ENCODE results near the gene TMEM17. TPM values are rescaled to one million over a fixed set of nuclear protein-coding genes. Genes with fewer than 3 reads are reported as not detected.

Gene TMEM17
- total RNA-seq, 1 donor from 2014 or later: 1.4 TPM

DNA sequence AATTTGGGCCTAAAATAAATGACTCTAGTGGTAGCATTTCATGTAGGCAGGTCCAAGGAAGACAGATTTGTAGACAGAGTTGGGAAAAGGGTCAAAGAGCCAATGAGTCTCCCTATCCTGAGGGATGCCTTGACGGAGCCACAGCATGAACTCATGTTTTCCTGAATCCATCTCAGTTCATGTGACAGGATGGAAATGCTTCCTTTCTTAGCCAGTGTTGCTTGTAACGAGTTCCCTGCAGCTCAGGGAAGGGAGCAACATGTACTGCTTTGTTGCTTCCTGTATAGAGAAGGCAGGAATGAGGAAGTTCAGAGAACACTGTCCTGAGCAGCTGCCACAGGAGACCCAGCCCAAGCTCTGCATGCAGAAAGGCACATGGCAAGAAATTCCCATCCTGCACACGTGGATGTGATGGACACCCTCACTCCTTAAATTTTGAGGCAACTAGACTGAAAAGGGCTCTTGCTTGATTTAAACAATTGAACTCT is 27.9 kb downstream of the TMEM17 start:
- no peak for DNase-seq (ENCODE audit: low spot score)
- intact Hi-C loops (cut with DNase I): no loop called here

DNA sequence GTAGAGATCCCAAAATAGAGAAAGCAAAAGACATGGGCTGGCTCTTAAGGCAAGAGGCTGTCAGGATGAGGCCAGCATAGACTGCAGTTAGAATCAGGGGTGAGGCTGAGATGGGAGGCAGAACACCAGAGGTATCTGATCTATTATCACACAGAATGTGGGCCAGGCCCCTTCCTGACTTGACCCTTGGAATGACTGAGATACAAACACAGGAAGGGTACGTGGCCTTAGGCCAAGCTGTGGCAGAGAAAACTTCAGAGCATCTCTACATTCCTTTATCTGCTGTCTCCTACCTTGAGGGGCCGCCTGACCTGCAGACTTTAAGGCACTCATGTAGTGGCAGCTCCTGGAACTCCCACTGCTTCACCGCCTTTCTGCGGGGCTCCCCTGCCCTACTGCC is 28.4 kb downstream of the TMEM17 start:
- intact Hi-C loops (cut with DNase I): no loop called here

DNA sequence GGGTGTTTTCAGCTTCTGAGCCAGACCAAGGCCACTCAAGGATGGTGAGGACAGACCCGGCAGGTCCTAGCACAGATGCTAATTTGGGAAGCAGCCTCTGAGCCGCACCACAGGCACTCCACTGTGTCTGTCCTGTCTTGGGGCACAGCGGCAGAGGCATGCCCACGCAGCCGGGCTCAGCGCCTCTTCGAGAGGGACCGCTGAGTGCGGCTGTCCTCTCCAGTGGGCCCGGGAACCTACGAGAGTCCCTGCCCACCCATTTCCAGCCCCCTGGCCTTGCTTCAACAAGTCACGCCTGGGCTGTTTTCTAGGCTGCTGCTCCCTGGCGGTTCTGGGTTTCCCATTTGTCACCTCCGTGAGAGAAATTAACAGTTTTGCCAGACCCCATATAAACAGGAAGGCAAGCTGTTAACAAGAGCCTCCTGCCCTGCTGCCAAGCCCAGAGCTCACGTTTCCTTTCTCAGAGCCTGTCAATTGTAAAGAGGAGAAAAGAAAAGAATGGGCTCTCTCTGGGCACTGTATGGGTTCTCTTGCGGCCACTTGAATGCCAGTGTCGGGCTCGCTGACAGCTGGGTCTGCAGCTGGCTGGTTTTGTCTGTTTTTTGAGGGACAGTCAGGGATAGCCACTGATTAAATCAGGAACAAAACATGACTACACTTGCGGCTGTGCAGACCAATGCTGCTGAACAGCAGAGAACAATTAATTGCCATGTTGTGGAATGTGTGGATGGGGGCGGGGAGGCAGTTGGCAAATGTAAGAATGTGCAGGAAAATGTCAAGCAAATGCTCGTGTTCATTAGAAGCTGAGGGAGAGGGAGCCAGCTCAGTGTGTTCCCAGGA is 30.6 kb downstream of the TMEM17 start:
- intact Hi-C loops (cut with DNase I): no loop called here
- DNase-seq (ENCODE audit: low spot score): no peak

More for the DNA sequence above, 28.4 kb downstream of the TMEM17 start:
- DNase-seq (ENCODE audit: low spot score): no peak

DNA sequence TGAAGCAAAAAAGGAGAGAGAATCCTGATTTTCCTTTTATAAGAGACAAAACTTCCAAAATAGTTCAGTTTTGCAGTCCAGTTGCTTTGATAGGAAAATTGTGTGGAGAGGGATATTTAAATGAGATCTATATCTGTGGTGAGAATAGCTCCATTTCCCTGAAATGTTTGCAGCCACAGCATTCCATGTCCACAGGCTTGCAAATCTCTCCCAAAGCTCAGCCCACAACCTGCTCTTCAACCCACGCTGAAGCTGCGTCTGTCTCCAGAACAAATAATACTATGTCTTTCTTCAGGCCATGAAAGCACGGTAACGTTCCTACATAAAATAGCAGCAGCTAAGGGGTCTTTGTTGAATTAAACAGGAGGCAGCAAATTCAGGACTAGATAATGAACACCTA is 31.8 kb downstream of the TMEM17 start:
- no peak for DNase-seq (ENCODE audit: low spot score)
- intact Hi-C loops (cut with DNase I): loop anchor here (5.0 kb wide), 1 partner anchor 123 kb away; no protein-coding TSS in a partner anchor

DNA sequence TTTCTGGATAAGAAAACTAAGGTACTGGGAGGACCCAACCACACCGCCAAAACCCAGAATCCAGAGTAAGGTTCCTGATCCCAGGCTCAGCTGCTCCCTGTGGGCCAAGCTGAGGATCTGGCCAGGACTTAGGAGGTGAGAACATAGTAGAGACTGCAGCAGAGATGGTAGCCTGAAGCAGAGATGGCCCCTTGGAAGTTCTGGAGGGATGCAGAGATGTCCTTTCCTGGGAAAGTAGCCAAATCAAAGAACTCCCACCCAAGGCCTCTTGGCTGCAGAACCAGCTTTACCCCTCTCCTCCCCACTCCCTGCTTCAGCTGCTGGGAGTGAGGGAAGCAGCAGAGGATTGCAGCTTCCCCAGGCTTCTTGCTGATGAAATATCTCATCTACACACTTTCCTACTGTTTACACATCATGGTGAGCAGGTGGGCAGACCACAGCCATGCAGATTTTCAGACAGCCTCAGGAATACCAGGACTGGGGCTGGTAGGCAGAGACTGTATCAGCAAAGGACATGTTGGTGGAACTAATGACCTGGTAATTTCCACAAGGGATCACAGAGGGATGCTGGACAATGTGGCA is 32.7 kb downstream of the TMEM17 start:
- intact Hi-C loops (cut with DNase I): loop anchor here (5.0 kb wide), 1 partner anchor 124 kb away; no protein-coding TSS in a partner anchor
- no peak for DNase-seq (ENCODE audit: low spot score)

DNA sequence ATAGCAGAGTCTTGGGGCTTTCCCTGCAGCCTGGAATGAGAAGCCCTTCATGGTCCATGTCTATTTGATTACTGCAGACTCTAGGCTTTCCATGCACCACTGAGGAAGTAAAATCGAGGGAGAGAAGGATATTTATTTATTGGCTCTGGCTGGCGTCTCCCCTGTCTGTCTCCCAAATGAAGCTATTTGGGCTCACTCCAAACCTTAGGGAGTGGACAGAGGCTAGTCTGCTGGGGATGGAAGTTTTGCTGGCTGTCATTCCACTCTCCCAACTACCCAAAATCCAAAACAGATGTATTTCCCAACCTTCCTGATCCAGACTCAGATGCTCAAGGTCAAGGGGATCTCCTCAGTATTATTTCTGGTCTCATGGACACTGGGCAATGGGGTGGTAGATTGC is 33.7 kb downstream of the TMEM17 start:
- DNase-seq (ENCODE audit: low spot score): no peak
- intact Hi-C loops (cut with DNase I): loop anchor here (5.0 kb wide), 1 partner anchor 125 kb away; no protein-coding TSS in a partner anchor

DNA sequence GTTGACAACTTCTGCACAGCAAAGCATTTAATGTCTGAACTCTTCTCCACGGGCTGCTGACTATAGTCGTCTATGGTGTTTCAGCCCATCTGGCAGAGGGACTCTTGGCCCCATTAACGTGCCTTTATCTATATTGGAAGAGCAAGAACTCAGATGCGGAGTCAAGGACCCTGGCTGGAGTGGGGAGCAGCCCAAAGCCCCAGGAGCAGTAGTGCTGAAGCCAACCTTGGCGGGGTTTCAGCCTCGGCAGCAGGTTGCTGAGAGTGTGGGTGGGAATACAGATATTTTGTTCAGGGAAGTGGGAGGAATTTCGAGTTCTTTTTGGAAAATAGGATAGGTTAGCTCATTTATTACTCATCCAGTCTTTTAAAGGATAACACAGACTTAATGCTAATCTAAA is 34.2 kb downstream of the TMEM17 start:
- intact Hi-C loops (cut with DNase I): loop anchor here (5.0 kb wide), 1 partner anchor 125 kb away; no protein-coding TSS in a partner anchor
- DNase-seq (ENCODE audit: low spot score): no peak

DNA sequence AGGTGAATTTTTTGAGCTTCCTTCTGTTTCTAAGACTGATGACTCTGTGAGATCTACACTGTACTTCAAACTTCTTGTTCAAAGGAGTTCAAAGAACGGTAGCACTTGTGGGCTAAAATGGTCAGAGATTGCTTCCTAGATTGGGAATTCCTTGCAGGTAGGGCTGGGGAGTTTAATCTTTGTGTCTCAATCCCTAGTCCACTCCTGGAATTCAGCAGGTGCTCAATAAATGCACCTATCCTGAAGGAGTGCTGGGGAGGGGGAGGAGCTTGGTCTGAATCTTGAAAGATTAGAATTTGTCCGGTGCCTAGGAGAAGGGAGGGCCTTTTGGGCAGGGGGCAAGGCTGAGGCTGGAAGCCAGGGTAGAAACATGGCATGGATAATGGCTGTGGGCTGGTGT is 34.6 kb downstream of the TMEM17 start:
- no peak for DNase-seq (ENCODE audit: low spot score)
- intact Hi-C loops (cut with DNase I): loop anchor here (5.0 kb wide), 1 partner anchor 126 kb away; no protein-coding TSS in a partner anchor

DNA sequence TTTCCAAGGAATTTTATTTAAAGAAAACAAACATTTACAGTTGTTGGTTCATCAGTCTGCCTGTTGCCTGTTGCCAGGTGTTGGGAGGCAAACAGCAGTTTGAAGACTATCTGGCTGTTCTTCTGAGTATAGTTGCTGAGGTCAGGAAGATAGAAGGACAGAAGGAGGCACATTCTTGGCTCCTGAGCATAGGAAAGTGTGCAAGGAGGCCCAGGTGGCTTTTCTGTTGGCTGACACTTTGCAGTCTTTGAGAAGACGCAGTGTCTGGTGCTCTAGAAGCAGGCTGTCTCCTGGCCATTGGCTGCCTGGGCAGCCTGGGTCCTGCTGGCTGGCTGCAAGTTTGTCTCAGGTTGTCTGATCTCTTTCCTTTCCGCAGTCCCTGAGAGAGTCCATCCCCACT is 36.4 kb downstream of the TMEM17 start:
- no peak for DNase-seq (ENCODE audit: low spot score)
- intact Hi-C loops (cut with DNase I): loop anchor here (5.0 kb wide), 1 partner anchor 38 kb away; the partner anchor contains the start of gene TMEM17

DNA sequence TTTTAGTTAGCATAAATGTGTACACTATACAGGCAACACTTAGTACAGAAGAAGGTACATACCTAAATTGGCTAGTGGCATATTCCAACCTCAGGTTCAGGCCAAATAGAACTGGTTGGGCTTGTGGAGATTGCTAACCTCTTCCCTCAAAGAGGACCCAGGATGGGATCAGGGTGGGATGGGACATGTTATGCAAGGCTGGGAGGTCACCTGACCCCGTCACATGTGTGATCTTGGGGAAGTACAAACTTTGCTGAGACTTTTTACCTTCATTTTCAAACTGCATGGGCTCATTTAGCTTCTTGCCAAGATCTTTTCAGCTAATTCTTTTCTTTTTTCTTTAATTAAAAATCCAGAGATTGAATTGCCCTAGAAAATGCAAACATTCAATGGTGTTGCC is 36.9 kb downstream of the TMEM17 start:
- no peak for DNase-seq (ENCODE audit: low spot score)
- intact Hi-C loops (cut with DNase I): loop anchor here (5.0 kb wide), 1 partner anchor 38 kb away; the partner anchor contains the start of gene TMEM17

DNA sequence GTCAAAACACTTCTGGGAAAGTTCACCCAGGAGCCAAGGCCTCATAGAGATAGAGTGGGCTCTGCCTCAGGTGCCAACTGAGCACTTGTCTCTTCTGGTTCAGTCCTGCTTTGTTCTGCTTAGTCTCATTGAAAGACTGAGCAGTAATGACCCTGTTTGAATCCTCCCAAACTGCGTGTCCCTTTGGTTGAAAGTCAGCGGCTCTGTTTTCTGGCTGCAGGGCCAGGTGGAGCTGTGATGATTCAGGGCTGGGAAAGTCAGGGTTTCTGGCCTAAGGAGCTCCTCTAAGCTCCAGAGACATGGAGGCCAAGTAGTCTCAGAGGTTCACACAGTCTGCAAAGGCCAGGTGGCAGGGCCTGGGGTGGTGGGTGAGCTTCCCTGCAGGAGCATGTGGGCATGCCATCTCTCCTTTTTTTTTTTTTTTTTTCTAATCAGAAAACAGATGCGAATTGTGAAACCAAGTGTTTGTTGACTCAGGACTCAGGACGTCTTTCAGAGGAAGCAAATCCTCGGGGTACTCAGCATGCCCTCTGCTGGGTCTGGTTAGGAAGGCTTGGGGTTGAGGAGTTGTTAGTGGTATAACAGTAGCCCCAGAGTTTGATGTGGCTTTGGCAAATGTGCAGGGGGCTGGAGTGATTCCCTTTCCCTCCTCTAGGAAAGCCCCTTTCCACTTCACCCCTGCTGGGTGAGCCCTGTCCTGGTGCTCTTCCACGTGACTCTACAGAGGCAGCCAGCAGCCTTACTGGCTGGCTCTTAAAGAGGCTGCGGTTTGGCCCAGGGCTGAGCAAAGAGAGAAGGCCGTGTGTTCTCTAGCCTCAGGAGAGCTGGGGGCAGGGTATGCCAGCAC is 38.3 kb downstream of the TMEM17 start:
- no peak for DNase-seq (ENCODE audit: low spot score)
- intact Hi-C loops (cut with DNase I): loop anchor here (5.0 kb wide), 1 partner anchor 40 kb away; the partner anchor contains the start of gene TMEM17

DNA sequence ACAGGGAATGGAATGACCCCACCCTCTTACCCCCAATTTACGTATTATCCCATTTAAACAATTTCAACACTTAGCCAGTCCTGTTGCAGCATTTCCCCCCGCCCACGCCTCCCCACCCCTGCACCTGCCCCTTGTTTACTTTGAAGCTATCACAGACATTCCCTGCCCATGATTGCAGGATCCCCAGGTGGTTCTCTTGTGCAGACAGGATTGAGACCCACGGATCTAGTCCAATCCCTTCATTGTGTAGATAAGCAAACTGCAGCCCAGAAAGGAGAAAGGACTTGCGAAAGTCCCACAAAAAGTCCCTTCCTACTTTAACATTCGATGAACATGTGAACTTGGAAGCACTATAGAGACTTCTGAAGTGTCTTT is 38.9 kb downstream of the TMEM17 start:
- no peak for DNase-seq (ENCODE audit: low spot score)
- intact Hi-C loops (cut with DNase I): loop anchor here (5.0 kb wide), 1 partner anchor 40 kb away; the partner anchor contains the start of gene TMEM17

DNA sequence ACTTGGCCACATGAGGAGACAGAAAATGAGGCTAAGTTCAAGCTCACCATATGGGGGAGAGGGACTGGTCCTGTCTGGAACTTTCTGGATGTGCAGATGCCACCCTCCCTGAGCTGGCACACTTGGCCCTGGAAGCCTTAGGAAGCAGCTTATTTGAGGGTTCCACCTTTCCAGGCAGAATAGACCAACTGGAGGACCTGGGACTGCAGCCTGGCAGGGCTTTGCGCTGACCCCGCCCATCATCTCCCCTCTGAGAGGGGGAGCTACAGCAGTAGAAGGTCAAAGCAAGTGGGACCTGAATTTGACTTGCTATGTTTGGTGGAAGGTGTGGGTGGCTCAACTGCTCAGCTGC is 39.5 kb downstream of the TMEM17 start:
- no peak for DNase-seq (ENCODE audit: low spot score)
- intact Hi-C loops (cut with DNase I): loop anchor here (5.0 kb wide), 1 partner anchor 41 kb away; the partner anchor contains the start of gene TMEM17

DNA sequence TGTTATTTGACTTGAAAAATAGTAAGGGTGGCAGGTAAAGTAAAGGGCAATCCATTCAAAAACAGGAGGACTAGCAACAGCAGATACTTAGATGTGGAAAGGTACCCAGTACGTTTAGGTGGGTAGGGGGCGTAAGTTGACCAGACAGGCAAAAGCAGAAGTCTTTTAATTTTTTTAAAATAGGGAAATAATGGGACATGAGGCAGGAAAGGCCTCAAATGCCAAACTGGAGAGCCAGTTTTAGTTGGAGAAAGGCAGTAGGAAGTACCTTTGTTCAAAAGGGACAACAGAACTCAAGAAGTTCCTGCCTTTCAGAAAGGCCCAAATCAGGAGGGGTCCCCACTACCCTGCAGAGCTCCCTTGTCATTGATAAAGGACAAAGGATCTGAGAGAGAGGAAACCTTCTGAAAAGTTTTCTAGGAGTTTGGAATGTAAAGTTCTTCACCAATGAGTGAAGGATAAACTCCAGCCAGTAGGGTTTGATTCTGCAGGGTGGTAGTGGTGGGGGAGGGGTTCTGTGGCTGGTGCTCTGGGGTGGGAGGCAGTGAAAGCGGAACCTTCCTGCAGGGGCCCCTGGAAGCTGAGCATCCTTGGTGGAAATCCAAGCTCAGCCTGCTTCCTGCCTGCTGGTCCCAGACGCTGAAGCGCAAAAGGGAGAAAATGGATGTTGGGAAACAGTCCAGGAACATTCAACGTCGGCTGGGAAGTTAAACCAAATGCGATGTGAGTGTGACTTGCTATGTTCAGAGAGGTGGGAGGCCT is 40.1 kb downstream of the TMEM17 start:
- intact Hi-C loops (cut with DNase I): loop anchor here (5.0 kb wide), 1 partner anchor 41 kb away; the partner anchor contains the start of gene TMEM17
- no peak for DNase-seq (ENCODE audit: low spot score)

DNA sequence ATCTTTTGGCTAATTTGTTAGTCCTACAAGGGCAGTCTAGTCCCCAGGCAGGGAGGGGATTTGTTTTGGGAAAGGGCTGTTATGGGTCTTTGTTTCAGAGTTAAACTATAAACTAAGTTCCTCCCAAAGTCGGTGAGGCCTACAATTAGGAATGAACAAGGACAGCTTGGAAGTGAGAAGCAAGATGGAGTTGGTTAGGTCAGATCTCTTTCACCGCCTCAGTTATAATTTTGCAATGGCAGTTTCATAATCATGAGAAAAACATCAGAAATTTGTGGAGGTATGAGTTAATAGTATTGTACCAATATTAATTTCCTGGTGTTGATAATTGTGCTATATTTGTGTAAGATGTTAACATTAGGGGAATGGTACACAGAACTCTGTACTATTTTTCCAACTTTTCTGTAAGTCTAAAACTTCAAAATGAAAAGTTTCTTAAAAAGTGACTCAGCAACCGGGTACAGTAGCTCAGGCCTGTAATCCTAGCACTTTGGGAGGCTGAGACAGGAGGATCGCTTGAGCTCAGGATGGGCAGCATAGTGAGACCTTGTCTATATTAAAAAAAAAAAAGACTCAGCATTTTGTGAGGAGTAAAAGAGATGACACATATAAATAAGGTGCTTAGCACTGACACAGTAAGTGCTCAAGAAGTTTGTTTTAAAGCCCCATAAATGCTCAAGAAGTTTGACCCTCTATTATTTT is 40.8 kb downstream of the TMEM17 start:
- intact Hi-C loops (cut with DNase I): loop anchor here (5.0 kb wide), 1 partner anchor 42 kb away; the partner anchor contains the start of gene TMEM17

DNA sequence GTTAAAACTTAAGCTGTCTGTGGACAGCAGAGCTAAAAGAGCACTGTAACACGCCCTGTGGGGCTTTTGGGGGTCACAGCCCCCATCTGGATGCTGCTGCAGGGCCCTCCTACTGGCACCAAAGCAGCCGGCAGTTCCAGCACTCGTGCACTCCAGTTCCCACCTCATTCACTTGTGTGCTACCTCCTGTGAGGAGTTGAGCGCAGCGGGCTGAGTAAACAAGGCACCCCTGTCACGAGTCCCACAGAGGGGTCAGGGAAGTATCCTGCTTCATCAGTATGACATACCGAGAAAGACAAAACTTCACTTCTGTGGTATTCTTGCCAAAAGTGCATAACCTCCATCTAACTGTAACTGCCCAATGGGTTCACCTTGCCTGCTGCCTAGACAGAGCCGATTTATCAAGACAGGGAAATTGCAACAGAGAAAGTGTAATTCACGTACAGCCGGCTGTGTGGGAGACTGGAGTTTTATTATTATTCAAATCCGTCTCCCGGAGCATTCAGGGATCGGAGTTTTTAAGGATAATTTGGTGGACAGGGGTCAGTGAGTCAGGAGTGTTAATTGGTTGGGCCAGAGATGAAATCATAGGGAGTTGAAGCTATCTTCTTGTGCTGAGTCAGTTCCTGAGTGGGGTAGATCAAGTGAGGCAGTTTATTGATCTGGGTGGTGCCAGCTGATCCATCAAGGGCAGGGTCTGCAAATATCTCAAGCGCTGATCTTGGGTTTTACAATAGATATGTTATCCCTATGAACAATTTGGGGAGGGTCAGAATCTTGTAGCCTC is 41.6 kb downstream of the TMEM17 start:
- intact Hi-C loops (cut with DNase I): loop anchor here (5.0 kb wide), 2 partner anchors 43 to 243 kb away; partner anchors contain the start of genes EHBP1 and TMEM17
- DNase-seq (ENCODE audit: low spot score): no peak

More for the DNA sequence above, 40.8 kb downstream of the TMEM17 start:
- no peak for DNase-seq (ENCODE audit: low spot score)

DNA sequence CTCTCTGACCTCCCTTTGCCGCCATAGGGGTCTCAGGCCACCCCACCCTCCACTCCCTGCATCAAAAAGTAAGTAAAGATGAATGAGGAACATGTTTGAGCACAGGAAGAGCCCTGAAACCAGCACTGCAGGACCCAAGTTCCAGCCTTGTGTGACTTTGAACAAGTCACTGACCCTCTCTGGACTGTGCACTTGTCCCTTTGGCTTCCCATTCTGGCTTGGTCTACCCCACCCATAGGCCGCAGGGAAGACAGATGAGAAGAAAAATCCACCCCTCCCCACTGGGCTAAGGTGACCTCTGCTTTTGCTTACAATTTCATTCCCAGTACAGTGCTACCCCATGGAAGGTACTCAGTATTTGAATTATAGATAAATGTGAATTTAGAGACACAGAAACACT is 43.8 kb downstream of the TMEM17 start:
- intact Hi-C loops (cut with DNase I): loop anchor here (5.0 kb wide), 1 partner anchor 245 kb away; the partner anchor contains the start of gene EHBP1
- no peak for DNase-seq (ENCODE audit: low spot score)
